HG03571 (cell line): ENCODE results near the gene ARMC2.
A peak's percentile ranks its signal among the peaks of the same experiment; 100 is the strongest.

ENCODE experiments used
- ATAC-seq: cut with Tn5 transposase; IDR thresholded peaks from one replicate; pipeline ENCODE4 v1.9.1; 2021; ENCODE audit not compliant: unreplicated experiment

ARMC2 gene

GRCh38 chr6:108982154-108983113 is 134.2 kb downstream of the ARMC2 start:
- no peak for ATAC-seq

DNA sequence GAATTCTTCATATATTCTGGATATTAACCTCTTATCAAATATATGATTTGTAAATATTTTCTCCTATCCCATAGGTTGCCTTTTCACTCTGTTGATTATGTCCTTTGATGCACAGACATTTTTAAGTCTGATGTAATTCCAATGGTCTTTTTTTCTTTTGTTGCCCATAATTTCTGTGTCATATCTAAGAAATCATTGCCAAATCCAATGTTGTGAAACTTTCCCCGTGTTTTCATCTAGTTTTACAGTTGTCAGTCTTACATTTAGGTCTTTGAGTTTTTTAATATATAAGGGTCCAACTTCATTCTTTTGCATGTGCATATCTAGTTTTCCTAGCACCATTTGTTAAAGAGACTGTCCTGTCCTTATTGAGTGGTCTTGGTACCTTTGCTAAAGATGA is 134.9 kb downstream of the ARMC2 start:
- no peak for ATAC-seq

DNA sequence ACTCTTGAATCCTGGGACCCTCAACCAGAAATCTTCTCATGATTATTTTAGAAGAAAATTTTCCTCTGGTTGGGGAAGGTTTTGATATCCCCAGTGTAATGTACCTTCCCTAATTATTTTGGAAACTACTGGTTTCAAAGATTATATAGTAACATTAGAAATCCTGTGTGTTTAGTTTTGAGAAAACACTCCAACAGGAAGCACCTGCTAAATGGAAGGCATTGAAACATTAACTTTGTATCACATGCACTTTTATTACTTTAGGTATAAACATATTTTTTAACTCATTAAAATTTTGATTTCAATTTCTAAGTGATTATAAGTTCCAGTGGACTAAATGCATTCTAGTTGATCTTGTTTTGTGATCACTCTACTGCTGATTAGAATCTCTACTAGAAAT is 137.1 kb downstream of the ARMC2 start:
- no peak for ATAC-seq

DNA sequence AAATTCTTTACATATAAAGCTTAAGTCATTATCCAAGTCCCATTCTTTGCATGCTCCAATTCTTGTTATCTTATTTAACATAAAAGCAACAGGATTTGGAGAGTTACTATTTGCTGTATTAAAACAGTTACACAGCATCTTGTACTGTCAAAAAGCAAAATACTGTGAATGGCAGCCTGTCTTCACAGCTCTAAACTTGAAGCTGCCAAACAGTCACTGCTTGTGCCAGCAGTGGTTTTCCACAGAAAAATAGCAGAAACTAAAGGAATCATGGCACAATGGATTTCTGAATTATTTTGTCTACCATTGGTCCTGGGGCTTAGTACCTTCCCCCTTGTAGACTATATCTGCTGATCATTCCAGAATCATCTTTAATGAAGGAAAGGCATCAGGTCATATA is 138.9 kb downstream of the ARMC2 start:
- ATAC-seq, result no peak

- ATAC-seq, result no peak
Measured at GRCh38 chr6:108988296-108988695, 140.1 kb downstream of the ARMC2 start.

GRCh38 chr6:108988765-108989164 is 140.5 kb downstream of the ARMC2 start:
- ATAC-seq, result no peak

DNA sequence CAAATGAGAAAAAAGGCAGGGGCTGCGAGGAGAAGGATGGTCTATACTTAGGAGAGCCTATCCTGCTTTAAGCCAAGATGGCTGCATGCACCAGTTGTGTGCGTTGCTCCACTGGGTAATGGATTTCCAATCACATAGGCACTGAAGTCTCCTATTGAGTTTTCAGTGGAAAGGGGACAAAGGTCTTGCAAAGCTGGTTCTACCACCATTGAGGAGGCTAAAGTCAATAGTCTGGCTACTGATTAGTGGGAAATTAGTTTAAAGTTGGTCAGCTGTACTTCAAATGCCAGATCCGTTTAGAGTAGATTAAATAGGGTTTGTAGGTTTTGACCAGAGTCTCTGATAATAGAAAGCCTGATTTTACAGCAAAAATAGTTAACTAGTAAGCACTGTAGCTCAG is 141.5 kb downstream of the ARMC2 start:
- no peak for ATAC-seq

GRCh38 chr6:108993876-108994275 is 145.7 kb downstream of the ARMC2 start:
- ATAC-seq, result no peak

- ATAC-seq, result no peak
Measured at GRCh38 chr6:108995296-108995695, 147.1 kb downstream of the ARMC2 start.

DNA sequence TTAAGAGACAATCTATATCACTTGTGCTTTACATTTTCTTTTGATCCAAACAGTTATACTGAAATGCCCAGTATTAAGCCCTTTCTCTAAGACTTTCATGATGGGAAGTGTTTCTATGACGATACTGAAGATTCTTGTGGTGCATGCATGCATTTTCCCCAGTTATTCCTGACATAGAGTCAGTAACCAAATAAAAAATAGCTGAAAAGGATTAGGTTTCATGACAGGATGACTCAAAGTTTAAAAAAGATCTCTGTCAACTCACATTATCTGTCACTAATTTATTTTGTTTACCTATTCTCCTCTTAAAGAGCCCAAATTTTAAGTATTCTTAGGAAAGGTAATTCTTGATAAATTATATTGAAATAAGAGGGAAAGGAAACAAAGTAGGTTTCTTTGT is 148.0 kb downstream of the ARMC2 start:
- no peak for ATAC-seq

GRCh38 chr6:108998485-108998884 is 150.3 kb downstream of the ARMC2 start:
- no peak for ATAC-seq

- no peak for ATAC-seq
Measured at GRCh38 chr6:108999428-108999827, 151.2 kb downstream of the ARMC2 start.

DNA sequence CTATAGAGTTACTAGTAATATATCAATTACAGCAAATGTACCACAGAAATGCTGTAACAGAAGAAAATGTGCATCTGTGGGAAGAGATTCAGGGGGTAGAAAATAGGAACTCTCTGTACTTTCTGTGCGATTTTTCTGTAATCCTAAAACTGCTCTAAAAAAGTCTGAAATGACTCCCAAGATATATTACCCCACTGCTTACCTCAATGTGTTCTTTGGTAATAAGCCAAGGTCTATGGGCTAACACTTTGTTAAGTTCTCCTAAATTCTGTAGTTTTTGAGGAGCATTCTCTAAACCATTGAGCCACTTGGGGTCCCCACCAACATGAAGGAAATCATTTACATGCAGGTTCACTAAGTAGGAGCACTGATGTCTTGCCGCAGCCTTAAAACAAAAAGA is 152.1 kb downstream of the ARMC2 start:
- no peak for ATAC-seq

DNA sequence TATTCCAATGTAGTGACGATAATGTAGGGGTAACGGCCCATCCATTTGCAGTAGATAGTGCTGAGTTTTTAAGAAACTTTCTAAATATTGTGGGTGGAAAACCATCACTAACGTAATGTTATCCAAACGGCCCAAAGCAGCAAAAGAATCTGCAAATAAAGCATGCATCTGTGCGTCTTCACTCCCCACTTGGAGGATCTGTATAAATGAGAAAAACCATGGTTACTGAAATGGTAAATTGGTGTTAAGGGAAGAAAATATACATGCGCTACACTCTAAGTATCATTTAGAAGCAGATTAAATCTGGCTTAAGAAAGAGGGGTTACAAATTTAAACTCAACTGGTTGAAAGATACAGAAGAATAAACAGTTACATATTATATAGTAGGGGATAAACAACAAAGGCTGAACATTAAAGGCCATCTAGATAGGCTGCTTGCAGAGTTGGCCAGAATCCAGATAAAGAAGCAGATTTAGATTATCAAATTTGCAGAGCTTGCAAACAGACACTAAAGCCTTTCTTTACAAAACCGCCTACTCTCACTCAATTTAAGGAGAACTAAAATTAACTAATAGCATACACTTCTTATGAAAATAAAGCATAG is 153.2 kb downstream of the ARMC2 start:
- ATAC-seq, result no peak

DNA sequence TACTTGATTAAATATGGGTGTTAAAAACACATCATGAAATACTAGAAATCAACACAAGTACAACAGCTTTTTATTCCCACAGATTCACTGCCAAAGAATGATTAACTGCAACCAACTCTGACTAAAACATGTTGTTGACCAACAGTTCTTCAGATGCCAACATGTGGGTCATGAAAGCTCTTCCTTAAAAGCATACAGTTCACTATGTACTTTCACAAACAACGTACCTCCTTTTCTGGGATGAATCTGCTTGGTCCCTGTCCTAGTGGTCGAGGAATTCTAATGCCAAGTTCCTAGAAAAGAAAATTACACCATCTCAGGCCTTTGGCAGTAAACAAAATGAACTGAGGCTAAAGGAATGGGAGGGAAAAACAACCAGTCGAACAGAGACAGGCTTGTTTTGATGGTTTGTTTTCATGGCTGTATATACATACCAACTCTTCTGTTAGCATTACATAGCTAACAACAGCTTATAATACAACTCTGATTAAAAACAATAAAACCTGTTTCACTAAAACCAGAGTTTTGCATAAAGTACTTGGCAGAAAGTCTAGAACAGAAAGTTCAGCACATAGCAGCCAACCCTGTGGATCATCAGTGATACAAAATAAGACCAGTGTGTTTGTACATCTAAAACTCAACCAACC is 154.0 kb downstream of the ARMC2 start:
- no peak for ATAC-seq

- ATAC-seq, result no peak
Measured at GRCh38 chr6:109002882-109003281, 154.7 kb downstream of the ARMC2 start.

GRCh38 chr6:109006818-109007217 is 158.6 kb downstream of the ARMC2 start:
- ATAC-seq, result no peak

DNA sequence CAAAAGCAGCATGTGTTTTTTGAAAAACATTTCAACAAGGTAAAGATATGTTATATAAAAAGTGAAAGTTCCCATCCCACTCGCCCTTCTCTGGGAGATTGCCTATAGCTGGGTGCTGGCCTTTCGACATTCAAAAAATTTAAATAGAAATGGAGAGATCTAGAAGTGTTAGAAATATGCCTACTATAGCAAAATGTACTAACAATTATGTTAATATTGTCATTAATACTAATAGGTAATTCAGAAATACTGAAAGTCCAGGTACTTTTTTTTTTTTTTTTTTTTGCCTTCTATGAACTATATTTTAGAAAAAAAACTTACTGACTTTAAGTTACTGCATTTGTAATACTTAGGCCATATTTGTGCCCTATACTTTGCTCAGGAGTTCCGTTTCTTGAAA is 159.3 kb downstream of the ARMC2 start:
- no peak for ATAC-seq

- no peak for ATAC-seq
Measured at GRCh38 chr6:109008054-109008453, 159.8 kb downstream of the ARMC2 start.

DNA sequence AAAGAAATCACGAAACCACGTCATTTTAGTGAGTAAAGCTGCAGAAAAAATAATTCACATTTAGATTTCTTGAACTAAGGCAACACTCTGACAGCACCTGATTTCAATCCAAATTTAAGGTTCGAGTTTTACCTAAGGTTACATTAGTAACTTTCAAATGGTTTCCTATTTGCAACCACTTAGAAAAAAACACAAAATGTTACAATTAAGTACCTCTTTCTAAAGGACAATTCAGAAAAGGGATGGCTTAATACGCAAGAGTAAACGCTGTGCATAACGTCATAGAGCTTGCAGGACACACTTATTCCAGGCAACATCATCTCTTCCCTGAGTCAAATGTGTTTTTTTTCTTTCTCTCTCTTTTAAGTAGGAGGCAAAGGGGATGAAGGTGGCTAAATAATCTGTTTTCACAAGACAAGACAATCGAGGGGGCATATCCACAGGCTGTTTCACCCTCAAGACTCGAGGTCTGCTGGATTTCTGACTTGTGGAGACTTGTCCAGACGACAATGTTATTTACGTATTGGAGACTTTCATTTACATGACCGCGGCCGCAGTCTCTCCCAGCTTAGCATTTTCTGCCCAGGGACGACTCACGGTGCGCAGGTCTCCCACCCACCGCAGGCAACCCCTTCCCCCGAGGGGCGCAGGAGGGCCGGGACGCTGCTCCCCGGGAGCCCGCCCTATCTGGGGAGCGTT is 160.5 kb downstream of the ARMC2 start:
- ATAC-seq, result peak; percentile 5

DNA sequence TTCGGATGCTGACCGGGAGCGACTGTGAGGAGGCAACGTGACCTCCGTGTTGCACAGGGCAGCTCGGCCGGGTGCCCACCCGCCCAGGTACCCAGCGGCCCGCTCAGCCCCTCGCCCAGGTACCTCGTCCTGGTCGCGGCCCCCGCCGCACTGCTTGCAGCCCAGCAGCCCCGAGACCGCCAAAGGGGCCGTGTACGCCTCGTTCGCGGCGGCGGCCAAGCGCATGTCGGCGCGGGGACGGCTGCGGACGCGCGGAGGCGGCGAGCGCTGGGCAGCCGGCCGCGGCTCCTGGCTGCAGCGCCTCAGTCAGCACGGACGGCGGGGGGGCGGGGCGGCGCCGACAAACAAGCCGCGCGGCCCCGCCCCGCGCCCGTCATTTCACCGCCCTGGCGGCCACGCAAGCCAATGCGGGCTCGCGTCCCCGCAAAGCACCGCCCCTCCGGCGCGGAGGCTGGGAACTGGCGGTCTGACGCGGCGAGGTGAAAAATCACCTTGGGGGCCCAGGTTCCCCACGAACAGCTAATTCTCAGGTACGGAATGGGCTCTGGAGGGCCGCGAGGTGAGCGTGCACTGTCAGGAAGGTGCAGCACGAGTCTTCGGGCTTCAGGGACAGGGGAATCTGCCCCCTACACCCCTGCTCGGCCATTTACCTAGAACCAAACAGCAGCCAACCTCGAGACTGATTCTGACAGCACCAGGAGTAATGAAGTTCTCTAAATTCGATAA is 161.2 kb downstream of the ARMC2 start:
- peak; percentile 93 for ATAC-seq
